Fibroblast of gingiva (primary cell): ENCODE measurements around the gene MRPS27.
A peak's percentile ranks its signal among the peaks of the same experiment; 100 is the strongest.

Experiments used
- DNase-seq: peaks from one replicate; pipeline ENCODE4 v3.0.0-alpha.2; 2011; ENCODE audit warnings: low read depth

Gene MRPS27

GRCh38 chr5:72290356-72291133 is 29.5 kb downstream of the MRPS27 start:
- DNase-seq, result no peak

DNA sequence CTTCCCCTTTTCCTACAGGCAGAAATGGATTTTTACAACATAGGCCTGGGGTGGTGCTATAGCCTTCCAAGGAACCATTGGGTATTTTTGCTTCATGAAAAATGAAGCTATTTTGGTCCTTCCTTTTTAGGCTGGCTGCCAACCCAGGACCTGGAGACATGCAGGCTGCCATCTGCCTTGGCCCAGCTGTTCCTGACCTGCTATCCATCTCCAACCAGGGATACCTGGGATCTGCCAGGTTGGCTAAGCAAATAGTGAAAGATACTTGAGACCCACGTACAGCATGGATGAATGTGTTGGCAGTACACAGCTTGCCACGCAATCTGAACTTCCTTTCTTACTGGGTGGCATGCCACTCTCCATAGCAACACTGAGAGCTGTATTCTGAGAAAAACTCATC is 31.1 kb downstream of the MRPS27 start:
- no peak for DNase-seq

GRCh38 chr5:72286798-72287197 is 33.2 kb downstream of the MRPS27 start:
- DNase-seq, result no peak

GRCh38 chr5:72285424-72285821 is 34.6 kb downstream of the MRPS27 start:
- DNase-seq, result no peak

GRCh38 chr5:72284559-72285423 is 35.2 kb downstream of the MRPS27 start:
- DNase-seq, result no peak

DNA sequence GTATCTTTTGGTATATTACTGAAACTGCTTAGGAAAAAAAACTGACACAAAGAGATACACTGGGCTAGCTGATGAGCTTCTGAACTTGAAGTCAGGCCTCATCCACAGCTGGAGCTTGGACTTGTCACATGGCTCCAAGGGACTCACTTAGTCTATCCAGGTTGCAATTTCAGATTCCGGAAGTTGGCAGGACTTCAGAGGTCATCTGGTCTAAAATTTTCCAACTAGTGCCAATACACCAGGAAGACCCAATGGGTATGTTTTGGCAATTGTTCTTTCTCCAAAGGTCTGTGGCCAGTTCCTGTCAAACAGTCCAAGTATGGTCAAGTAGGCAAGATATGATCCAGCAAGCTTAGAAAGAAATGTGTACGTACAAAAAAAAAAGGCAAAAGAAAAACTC is 36.7 kb downstream of the MRPS27 start:
- no peak for DNase-seq

- no peak for DNase-seq
Measured at GRCh38 chr5:72282878-72283277, 37.2 kb downstream of the MRPS27 start.

- DNase-seq, result peak; percentile 83
Measured at GRCh38 chr5:72281764-72282499, 38.1 kb downstream of the MRPS27 start.

DNA sequence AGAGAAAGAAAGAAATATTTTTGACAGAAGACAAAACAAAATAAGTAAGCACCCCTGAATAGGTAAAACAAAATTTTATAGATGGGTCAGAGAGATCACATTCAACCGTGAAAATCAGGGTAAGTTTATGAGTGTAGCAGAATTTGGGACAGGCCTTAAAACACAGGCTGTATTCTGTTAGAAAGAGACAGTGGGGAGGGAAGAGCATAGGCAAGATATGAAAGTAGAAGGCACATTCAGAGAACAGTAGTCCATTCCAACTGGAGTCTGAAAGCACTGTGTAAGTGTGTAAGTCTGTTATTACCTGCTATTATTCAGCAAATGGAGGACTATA is 38.6 kb downstream of the MRPS27 start:
- DNase-seq, result no peak

DNA sequence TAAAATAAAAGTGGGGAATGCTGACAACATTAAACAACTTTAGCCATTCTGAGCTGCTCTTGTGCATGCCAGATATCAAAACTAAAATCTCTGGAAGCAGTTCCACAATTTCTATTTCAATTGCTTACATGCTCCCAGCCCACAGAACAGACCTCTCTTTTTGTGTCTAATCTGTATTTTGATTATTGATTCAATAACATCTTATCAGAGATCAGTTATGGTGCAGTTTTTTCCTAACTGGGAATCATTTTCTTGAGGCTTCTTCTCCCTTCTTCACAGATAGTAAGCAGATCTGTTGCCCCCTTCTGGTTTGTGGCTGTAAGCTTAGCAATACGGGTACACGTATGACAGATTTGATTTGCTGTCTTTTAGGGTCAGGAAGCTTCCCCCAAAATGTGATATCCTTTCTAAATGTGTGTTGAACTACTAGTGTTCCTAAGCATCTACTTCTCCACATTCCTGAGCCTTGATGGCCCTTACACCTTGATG is 39.4 kb downstream of the MRPS27 start:
- peak; percentile 62 for DNase-seq

GRCh38 chr5:72276219-72276752 is 43.8 kb downstream of the MRPS27 start:
- no peak for DNase-seq

DNA sequence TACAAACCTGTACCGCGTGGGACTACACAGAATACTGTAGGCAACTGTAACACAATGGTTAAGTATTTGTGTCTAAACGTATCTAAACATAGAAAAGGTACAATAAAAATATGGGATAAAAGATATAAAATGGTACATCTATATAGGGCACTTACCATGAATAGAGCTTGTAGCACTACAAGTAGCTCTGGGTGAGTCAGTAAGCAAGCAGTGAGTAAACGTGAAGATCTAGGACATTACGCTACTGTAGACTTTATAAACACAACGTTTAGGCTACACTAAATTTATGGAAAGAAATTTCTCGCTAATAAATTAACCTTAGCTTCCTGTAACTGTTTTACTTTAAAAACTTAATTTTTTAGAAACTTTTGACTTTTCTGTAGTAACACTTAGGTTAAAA is 46.5 kb downstream of the MRPS27 start:
- DNase-seq, result no peak

- no peak for DNase-seq
Measured at GRCh38 chr5:72272398-72272797, 47.6 kb downstream of the MRPS27 start.

- DNase-seq, result no peak
Measured at GRCh38 chr5:72271702-72272101, 48.3 kb downstream of the MRPS27 start.

DNA sequence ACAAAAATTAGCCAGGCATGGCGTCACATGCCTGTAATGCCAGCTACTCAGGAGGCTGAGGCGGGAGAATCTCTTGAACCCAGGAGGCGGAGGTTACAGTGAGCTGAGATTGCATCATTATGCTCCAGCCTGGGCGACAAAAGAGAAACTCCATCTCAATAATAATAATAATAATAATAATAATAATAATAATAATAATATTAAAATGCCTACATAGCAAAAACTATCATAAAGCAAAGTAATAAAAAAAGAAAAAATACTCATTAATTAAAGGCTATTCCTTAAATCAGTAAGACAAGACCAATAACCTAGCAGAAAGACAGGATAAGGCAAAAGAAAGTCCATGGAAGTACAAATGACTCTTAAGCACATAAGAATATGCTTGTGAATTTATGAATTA is 50.0 kb downstream of the MRPS27 start:
- no peak for DNase-seq

DNA sequence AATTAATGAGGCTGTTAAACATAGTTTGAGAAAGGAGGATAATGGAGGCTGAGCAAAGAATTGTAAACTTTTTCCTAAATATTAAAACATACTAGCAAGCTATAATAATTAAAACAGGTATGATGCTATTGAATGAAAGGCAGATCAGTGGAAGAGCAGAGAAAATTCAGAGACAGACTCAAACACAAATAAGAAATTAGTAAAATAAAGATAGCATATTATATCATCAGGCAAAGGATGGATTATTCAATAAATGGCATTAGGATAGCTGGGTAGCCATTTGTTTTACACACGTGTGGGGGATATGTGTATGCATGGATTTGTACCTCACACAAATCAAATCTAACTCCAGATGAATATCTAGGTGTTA is 50.6 kb downstream of the MRPS27 start:
- DNase-seq, result no peak

DNA sequence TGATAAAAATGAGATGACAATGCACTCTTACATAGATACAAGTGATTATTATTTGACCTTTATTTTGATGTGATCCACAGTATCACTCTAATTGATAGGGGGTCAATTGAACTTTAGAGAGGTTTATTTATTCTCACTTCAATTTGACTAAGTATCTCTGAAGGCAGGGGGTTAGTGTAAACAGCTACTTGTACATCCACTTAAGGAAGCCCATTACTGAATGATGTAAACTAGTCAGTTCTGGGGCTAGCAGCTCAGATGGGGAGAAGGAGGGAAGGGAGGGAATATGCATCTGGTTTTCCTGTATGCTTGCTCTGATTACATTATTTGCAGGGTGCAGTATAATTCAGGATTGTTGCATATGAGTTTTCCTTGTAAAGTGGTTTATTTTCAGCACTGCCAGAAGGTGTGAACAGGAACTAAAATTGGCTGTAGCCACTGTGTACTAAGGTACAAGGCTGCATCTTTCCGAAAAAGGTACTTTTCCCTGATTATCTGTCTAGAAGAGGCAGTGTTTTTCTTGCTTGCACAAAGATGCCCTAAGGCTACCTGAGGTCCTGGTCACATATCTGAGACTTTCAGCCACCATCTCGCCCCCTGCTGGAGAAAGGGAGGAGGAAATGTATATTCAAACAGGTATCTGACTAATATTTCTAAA is 51.2 kb downstream of the MRPS27 start:
- peak; percentile 35 for DNase-seq

GRCh38 chr5:72268260-72268659 is 51.8 kb downstream of the MRPS27 start:
- DNase-seq, result no peak

DNA sequence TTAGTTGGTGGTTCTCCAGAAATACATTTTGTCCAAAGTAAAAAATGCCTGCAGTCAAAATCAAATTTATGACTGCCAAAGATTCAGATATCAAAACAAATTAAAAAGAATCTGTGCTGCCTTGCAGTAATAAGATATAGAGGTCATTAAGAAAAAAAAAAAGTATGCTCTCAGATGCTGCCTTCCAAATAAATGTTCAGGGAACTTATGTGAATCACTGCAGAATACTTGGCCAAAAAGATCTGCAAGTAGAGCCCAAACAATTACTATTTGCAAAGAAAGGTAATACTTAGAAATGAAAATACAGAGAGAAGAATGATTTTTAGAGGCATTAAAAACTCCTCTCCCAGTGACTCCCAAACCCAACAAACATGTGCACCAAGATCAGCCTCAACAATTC is 52.4 kb downstream of the MRPS27 start:
- DNase-seq, result no peak

- no peak for DNase-seq
Measured at GRCh38 chr5:72266862-72267261, 53.2 kb downstream of the MRPS27 start.

- no peak for DNase-seq
Measured at GRCh38 chr5:72265032-72265877, 54.8 kb downstream of the MRPS27 start.
